ENCODE data around the gene ADGRE1. TPM values are rescaled to one million over a fixed set of nuclear protein-coding genes. Genes with fewer than 3 reads are reported as not detected.
"Not testable (repeated sequence)": the region's sequence is repeated elsewhere in the genome, so short reads cannot be mapped to it uniquely, and the experiment has no call there.

The ADGRE1 gene
- total and polyA plus RNA-seq, 8 donors, result 0.09 to 15.2 (median 0.34) TPM

- ATAC-seq (no peak), DNase-seq (no peak)
- Histone ChIP-seq H3K9me3 (no peaks in the 10 kb centered on the region), H3K27me3 (peaks cover 0 to 18% of the 10 kb centered on the region in 2 donors), H3K4me1 (peaks cover 0 to 37% of the 10 kb centered on the region in 2 donors), H3K36me3 (no peaks in the 10 kb centered on the region), H3K27ac (no peak overlapping the region), H3K4me3 (no peak overlapping the region)
- no peak for TF ChIP-seq CTCF (IDR thresholded peaks at IDR 0.05)
- intact Hi-C loops (cut with DNase I), result loop anchor here (10.0 kb wide), 1 partner anchor 131 kb away; the partner anchor contains the start of genes GPR108 (in 2 of the 2) and TRIP10 (in 2 of the 2)
Measured at GRCh38 chr19:6865849-6866248, 21.5 kb upstream of the ADGRE1 start.

- peaks cover 0 to 37% of the 10 kb centered on the region in 2 donors for H3K4me1 ChIP-seq
- ATAC-seq, result no peak
- no peak overlapping the region for H3K27ac ChIP-seq
- peaks cover 0 to 26% of the 10 kb centered on the region in 2 donors for H3K27me3 ChIP-seq
- H3K9me3 ChIP-seq, result no peaks in the 10 kb centered on the region
- TF ChIP-seq CTCF (IDR thresholded peaks at IDR 0.05), result no peak
- no peaks in the 10 kb centered on the region for H3K36me3 ChIP-seq
- no peak overlapping the region for H3K4me3 ChIP-seq
- DNase-seq, result no peak
- intact Hi-C loops (cut with DNase I), result loop anchor here (10.0 kb wide), 1 partner anchor 132 kb away; the partner anchor contains the start of genes GPR108 (in 2 of the 2) and TRIP10 (in 2 of the 2)
Measured at GRCh38 chr19:6866741-6867151, 20.6 kb upstream of the ADGRE1 start.

GRCh38 chr19:6868351-6868750 is 19.0 kb upstream of the ADGRE1 start:
- H3K27ac ChIP-seq, result peak overlapping the region; percentile 13 to 47
- H3K4me1 ChIP-seq, result peaks cover 0 to 29% of the 10 kb centered on the region in 2 donors
- ATAC-seq, result no peak
- H3K27me3 ChIP-seq, result peaks cover 0 to 26% of the 10 kb centered on the region in 2 donors
- DNase-seq, result peak in 2 of 4 donors; percentile 26 to 40
- intact Hi-C loops (cut with DNase I), result loop anchor here (10.0 kb wide), 1 partner anchor 134 kb away; the partner anchor contains the start of genes GPR108 (in 2 of the 2) and TRIP10 (in 2 of the 2)
- no peak overlapping the region for H3K4me3 ChIP-seq
- H3K36me3 ChIP-seq, result no peaks in the 10 kb centered on the region
- no peak for TF ChIP-seq CTCF (IDR thresholded peaks at IDR 0.05)
- H3K9me3 ChIP-seq, result no peaks in the 10 kb centered on the region

GRCh38 chr19:6869151-6869882 is 18.1 kb upstream of the ADGRE1 start:
- Histone ChIP-seq H3K27ac (peak overlapping the region in 1 of 2 donors; percentile 47), H3K27me3 (peaks cover 0 to 25% of the 10 kb centered on the region in 2 donors), H3K4me1 (peaks cover 0 to 29% of the 10 kb centered on the region in 2 donors)
- ATAC-seq, H3K9me3 ChIP-seq, H3K36me3 ChIP-seq, DNase-seq, H3K4me3 ChIP-seq: not testable (repeated sequence)
- intact Hi-C loops (cut with DNase I), result loop anchor here (10.0 kb wide), 1 partner anchor 135 kb away; the partner anchor contains the start of genes GPR108 (in 2 of the 2) and TRIP10 (in 2 of the 2)

GRCh38 chr19:6873708-6874431 is 13.5 kb upstream of the ADGRE1 start:
- Histone ChIP-seq H3K9me3 (no peaks in the 10 kb centered on the region), H3K4me3 (no peak overlapping the region), H3K27ac (no peak overlapping the region), H3K36me3 (no peaks in the 10 kb centered on the region), H3K27me3 (peaks cover 0 to 22% of the 10 kb centered on the region in 2 donors), H3K4me1 (peaks cover 0 to 27% of the 10 kb centered on the region in 2 donors)
- DNase-seq (no peak), ATAC-seq (no peak)
- no peak for TF ChIP-seq CTCF (IDR thresholded peaks at IDR 0.05)
- intact Hi-C loops (cut with DNase I), result no loop called here
